HepG2 (cell line): ENCODE results near the gene SLC25A11. TPM values are rescaled to one million over a fixed set of nuclear protein-coding genes. Genes with fewer than 3 reads are reported as not detected.

Experiments used
- FOXK1 ChIP-seq: sonication (generic); formaldehyde crosslinking; IDR thresholded peaks from 2 replicates; pipeline ENCODE4 v1.4.0; 2020; ENCODE audit warnings: low read depth, missing genetic modification reagents, borderline replicate concordance
- KDM2A ChIP-seq: sonication (generic); formaldehyde crosslinking; IDR thresholded peaks from 2 replicates; pipeline ENCODE4 v1.4.0; 2020; ENCODE audit warnings: low read depth, missing genetic modification reagents, borderline replicate concordance
- KDM3A ChIP-seq: IDR thresholded peaks from 2 replicates; pipeline ENCODE4 v1.6.1; 2018; ENCODE audit warnings: low read depth, missing compliant biosample characterization
- MAFG ChIP-seq: sonication (generic); formaldehyde crosslinking; IDR thresholded peaks from 2 replicates; pipeline ENCODE4 v1.5.1; 2020; ENCODE audit warnings: mild to moderate bottlenecking, missing genetic modification reagents
- MEF2D ChIP-seq: sonication (generic); formaldehyde crosslinking; IDR thresholded peaks from 2 replicates; pipeline ENCODE4 v1.5.1; 2020; ENCODE audit warnings: mild to moderate bottlenecking, missing genetic modification reagents
- RFXAP ChIP-seq: sonication (generic); formaldehyde crosslinking; IDR thresholded peaks from 2 replicates; pipeline ENCODE4 v1.4.0; 2020; ENCODE audit warnings: missing genetic modification reagents, borderline replicate concordance
- RXRB ChIP-seq: IDR thresholded peaks from 2 replicates; pipeline ENCODE4 v1.6.1; 2016; ENCODE audit warnings: borderline replicate concordance, missing genetic modification reagents, missing compliant biosample characterization
- SNAI1 ChIP-seq: sonication (generic); formaldehyde crosslinking; IDR thresholded peaks from 2 replicates; pipeline ENCODE4 v1.5.0; 2020; ENCODE audit warnings: mild to moderate bottlenecking, missing genetic modification reagents, borderline replicate concordance
- SOX6 ChIP-seq, 2 experiments: fragments of 450-650 bp in 1 of 2; sonication (generic) in 1 of 2; formaldehyde crosslinking in 1 of 2; IDR thresholded peaks; 2 replicates each; pipeline versions ENCODE4 v1.4.0 to v1.6.1; 2017 to 2020; ENCODE audit warnings: antibody characterized with exemption in 1 of 2, mild to moderate bottlenecking in 1 of 2, missing genetic modification reagents in 1 of 2
- TEAD2 ChIP-seq: sonication (generic); formaldehyde crosslinking; IDR thresholded peaks from 2 replicates; pipeline ENCODE4 v1.9.0; 2021; ENCODE audit warnings: missing genetic modification reagents
- TRIM24 ChIP-seq: sonication (generic); formaldehyde crosslinking; IDR thresholded peaks from 2 replicates; pipeline ENCODE4 v1.8.0; 2022; ENCODE audit warnings: mild to moderate bottlenecking, missing genetic modification reagents
- ZBTB7A ChIP-seq: sonication (generic); formaldehyde crosslinking; IDR thresholded peaks from 2 replicates; pipeline ENCODE4 v1.8.0; 2022; ENCODE audit warnings: mild to moderate bottlenecking, missing genetic modification reagents
- ZNF136 ChIP-seq: sonication (generic); formaldehyde crosslinking; IDR thresholded peaks from 2 replicates; pipeline ENCODE4 v1.8.1; 2022; ENCODE audit warnings: low read depth, mild to moderate bottlenecking, moderate library complexity, missing genetic modification reagents
- ZNF446 ChIP-seq: sonication (generic); formaldehyde crosslinking; IDR thresholded peaks from 2 replicates; pipeline ENCODE4 v1.5.0; 2020; ENCODE audit warnings: mild to moderate bottlenecking, missing genetic modification reagents
- ZZZ3 ChIP-seq: sonication (generic); formaldehyde crosslinking; IDR thresholded peaks from 2 replicates; pipeline ENCODE4 v1.4.0; 2020; ENCODE audit warnings: missing genetic modification reagents, mild to moderate bottlenecking, borderline replicate concordance
- polyA plus RNA-seq, 8 experiments: library from polyadenylated mRNA; depleted of rRNA in 3 of 8; stranded (reverse) in 7 of 8; unstranded in 1 of 8; fragments of >200 nt; fragmentation: Illumina TruSeq in 4 of 8; extraction: Trizol in 4 of 8; gene quantifications; 2 replicates each; pipeline versions ENCODE4 v1.2.1 to v1.2.3, GENCODE V29; 2011 to 2016; ENCODE audit warnings: low read depth in 4 of 8, missing spikeins in 1 of 8, mixed read lengths in 1 of 8; ENCODE audit not compliant: insufficient read depth in 1 of 8
- total RNA-seq, 5 experiments: library from RNA; depleted of rRNA; stranded (reverse); fragments of >200 nt; fragmentation: Illumina TruSeq; extraction: Trizol; gene quantifications; 2 replicates each; pipeline ENCODE4 v1.2.3, GENCODE V29; 2016; ENCODE audit warnings: low read depth in 1 of 5
- TF ChIP-seq, protein P1 (sequence below): sonication (generic); formaldehyde crosslinking; IDR thresholded peaks from 2 replicates; pipeline ENCODE4 v1.5.0; 2020; ENCODE audit warnings: missing genetic modification reagents
- TF ChIP-seq, protein P2 (sequence below): sonication (generic); formaldehyde crosslinking; IDR thresholded peaks from 2 replicates; pipeline ENCODE4 v1.4.0; 2020; ENCODE audit warnings: mild to moderate bottlenecking, low read depth, missing genetic modification reagents
- TF ChIP-seq, protein P3 (sequence below): sonication (generic); formaldehyde crosslinking; IDR thresholded peaks from 2 replicates; pipeline ENCODE4 v1.5.0; 2020; ENCODE audit warnings: mild to moderate bottlenecking, missing genetic modification reagents
- TF ChIP-seq, protein P4 (sequence below): sonication (generic); formaldehyde crosslinking; IDR thresholded peaks from 2 replicates; pipeline ENCODE4 v1.4.0; 2020; ENCODE audit warnings: missing genetic modification reagents
- TF ChIP-seq, protein P5 (sequence below): sonication (generic); formaldehyde crosslinking; IDR thresholded peaks from 2 replicates; pipeline ENCODE4 v1.4.0; 2020; ENCODE audit warnings: mild to moderate bottlenecking, low read depth, missing genetic modification reagents

SLC25A11 gene
- total and polyA plus RNA-seq, 2 of the 13 experiments (the other 11 are each of a cell fraction or from before 2014, with no cell fraction given) = 35.4 to 47.2 TPM

DNA sequence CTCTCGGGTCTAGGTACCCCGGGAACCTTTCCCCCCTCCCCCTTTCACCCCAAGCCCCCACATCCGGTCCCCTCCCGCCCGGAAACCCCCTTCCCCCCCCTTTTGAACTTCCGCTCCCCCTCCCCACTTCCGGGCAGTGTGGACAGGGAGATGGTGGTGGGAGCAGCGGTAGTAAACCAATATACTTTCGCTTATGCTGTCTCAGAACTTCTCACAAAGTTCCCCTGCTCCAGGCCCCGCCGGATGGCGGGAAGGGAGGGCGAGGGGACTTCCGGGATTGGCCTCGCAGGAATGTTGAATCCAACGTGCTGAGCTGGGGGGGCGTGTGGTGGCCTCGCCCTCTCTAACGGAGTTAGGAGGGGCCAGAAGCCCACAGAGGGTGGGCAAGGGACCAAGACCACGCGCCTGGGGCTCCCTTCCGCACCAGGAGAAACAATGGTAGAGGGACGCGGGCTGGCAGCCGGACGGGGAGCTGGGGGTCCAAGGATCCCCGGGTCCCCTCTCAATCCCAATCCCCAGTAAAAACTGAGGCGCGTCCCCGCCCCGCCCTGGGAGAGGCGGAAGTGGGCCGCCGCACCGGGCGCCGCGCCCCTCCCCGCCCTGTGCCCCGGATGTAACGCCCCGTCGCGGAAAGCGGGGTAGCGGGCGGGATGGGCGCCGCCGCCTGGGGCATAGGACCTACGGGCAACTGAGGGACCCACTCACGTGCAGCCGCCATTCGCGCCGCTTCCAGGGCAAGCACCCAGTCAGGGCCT is 7.7 kb upstream of the SLC25A11 start (continued):
- TF ChIP-seq RXRB (CRISPR knock-in tag) = no peak
- no peak for TF ChIP-seq FOXK1 (CRISPR knock-in tag)
- TF ChIP-seq ZBTB7A (CRISPR knock-in tag) = peak; percentile 35; the same call in 1 of the 2 replicates
- TF ChIP-seq ZNF446 (CRISPR knock-in tag) = no peak
- no peak for TF ChIP-seq RFXAP (CRISPR knock-in tag)
- TF ChIP-seq, protein P1, sequence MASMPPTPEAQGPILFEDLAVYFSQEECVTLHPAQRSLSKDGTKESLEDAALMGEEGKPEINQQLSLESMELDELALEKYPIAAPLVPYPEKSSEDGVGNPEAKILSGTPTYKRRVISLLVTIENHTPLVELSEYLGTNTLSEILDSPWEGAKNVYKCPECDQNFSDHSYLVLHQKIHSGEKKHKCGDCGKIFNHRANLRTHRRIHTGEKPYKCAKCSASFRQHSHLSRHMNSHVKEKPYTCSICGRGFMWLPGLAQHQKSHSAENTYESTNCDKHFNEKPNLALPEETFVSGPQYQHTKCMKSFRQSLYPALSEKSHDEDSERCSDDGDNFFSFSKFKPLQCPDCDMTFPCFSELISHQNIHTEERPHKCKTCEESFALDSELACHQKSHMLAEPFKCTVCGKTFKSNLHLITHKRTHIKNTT (CRISPR knock-in tag) = no peak
- no peak for TF ChIP-seq ZNF136 (CRISPR knock-in tag)
- TF ChIP-seq TRIM24 (CRISPR knock-in tag) = no peak
- TF ChIP-seq, protein P2, sequence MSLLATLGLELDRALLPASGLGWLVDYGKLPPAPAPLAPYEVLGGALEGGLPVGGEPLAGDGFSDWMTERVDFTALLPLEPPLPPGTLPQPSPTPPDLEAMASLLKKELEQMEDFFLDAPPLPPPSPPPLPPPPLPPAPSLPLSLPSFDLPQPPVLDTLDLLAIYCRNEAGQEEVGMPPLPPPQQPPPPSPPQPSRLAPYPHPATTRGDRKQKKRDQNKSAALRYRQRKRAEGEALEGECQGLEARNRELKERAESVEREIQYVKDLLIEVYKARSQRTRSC (CRISPR knock-in tag) = no peak
- no peak for TF ChIP-seq MEF2D (CRISPR knock-in tag)
- peak; percentile 48; the same call in 1 of the 2 replicates for TF ChIP-seq KDM2A (CRISPR knock-in tag)
- TF ChIP-seq MAFG (CRISPR knock-in tag) = no peak
- TF ChIP-seq KDM3A = no peak
- TF ChIP-seq ZZZ3 = 0 out of 2 replicates have a peak, but pooled peaks have one; percentile 16
- TF ChIP-seq, protein P3, sequence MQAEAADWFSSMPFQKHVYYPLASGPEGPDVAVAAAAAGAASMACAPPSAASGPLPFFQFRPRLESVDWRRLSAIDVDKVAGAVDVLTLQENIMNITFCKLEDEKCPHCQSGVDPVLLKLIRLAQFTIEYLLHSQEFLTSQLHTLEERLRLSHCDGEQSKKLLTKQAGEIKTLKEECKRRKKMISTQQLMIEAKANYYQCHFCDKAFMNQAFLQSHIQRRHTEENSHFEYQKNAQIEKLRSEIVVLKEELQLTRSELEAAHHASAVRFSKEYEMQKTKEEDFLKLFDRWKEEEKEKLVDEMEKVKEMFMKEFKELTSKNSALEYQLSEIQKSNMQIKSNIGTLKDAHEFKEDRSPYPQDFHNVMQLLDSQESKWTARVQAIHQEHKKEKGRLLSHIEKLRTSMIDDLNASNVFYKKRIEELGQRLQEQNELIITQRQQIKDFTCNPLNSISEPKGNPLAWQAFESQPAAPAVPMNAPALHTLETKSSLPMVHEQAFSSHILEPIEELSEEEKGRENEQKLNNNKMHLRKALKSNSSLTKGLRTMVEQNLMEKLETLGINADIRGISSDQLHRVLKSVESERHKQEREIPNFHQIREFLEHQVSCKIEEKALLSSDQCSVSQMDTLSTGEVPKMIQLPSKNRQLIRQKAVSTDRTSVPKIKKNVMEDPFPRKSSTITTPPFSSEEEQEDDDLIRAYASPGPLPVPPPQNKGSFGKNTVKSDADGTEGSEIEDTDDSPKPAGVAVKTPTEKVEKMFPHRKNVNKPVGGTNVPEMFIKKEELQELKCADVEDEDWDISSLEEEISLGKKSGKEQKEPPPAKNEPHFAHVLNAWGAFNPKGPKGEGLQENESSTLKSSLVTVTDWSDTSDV (CRISPR knock-in tag) = no peak
- TF ChIP-seq, protein P4, sequence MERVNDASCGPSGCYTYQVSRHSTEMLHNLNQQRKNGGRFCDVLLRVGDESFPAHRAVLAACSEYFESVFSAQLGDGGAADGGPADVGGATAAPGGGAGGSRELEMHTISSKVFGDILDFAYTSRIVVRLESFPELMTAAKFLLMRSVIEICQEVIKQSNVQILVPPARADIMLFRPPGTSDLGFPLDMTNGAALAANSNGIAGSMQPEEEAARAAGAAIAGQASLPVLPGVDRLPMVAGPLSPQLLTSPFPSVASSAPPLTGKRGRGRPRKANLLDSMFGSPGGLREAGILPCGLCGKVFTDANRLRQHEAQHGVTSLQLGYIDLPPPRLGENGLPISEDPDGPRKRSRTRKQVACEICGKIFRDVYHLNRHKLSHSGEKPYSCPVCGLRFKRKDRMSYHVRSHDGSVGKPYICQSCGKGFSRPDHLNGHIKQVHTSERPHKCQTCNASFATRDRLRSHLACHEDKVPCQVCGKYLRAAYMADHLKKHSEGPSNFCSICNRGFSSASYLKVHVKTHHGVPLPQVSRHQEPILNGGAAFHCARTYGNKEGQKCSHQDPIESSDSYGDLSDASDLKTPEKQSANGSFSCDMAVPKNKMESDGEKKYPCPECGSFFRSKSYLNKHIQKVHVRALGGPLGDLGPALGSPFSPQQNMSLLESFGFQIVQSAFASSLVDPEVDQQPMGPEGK (CRISPR knock-in tag) = peak; percentile 68; the same call in 1 of the 2 replicates
- 0 out of 2 replicates have a peak, but pooled peaks have one; percentile 40 for TF ChIP-seq SNAI1 (CRISPR knock-in tag)
- TF ChIP-seq, protein P5, sequence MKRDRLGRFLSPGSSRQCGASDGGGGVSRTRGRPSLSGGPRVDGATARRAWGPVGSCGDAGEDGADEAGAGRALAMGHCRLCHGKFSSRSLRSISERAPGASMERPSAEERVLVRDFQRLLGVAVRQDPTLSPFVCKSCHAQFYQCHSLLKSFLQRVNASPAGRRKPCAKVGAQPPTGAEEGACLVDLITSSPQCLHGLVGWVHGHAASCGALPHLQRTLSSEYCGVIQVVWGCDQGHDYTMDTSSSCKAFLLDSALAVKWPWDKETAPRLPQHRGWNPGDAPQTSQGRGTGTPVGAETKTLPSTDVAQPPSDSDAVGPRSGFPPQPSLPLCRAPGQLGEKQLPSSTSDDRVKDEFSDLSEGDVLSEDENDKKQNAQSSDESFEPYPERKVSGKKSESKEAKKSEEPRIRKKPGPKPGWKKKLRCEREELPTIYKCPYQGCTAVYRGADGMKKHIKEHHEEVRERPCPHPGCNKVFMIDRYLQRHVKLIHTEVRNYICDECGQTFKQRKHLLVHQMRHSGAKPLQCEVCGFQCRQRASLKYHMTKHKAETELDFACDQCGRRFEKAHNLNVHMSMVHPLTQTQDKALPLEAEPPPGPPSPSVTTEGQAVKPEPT = no peak
- no peak for TF ChIP-seq TEAD2 (CRISPR knock-in tag)
- no peak for TF ChIP-seq SOX6 (IDR thresholded peaks at IDR 0.05)
- TF ChIP-seq SOX6 (CRISPR knock-in tag; IDR thresholded peaks at IDR 0.05) = 0 out of 2 replicates have a peak, but pooled peaks have one; percentile 10
